GM12892 (cell line): ENCODE measurements around the gene ANXA9.

ENCODE experiments used
- DNase-seq: peaks from one replicate; pipeline ENCODE4 v3.0.0; 2011; ENCODE audit not compliant: insufficient read length
- FAIRE-seq: peaks from 2 replicates; lab custom pipeline; 2011; peaks lifted over from hg19 to GRCh38; lab: Jason Lieb, UNC
- POLR2A ChIP-seq: IDR thresholded peaks from 2 replicates; pipeline ENCODE4 v1.6.1; 2011; ENCODE audit warnings: low read depth, low read length, control low read depth
- POLR2AphosphoS5 ChIP-seq: IDR thresholded peaks from 2 replicates; pipeline ENCODE4 v1.6.1; 2011; ENCODE audit warnings: low read depth, low read length, control low read depth
- TAF1 ChIP-seq: IDR thresholded peaks from 2 replicates; pipeline ENCODE4 v1.6.1; 2011; ENCODE audit warnings: low read depth, mild to moderate bottlenecking, control low read depth, low read length, borderline replicate concordance

The ANXA9 gene

DNA sequence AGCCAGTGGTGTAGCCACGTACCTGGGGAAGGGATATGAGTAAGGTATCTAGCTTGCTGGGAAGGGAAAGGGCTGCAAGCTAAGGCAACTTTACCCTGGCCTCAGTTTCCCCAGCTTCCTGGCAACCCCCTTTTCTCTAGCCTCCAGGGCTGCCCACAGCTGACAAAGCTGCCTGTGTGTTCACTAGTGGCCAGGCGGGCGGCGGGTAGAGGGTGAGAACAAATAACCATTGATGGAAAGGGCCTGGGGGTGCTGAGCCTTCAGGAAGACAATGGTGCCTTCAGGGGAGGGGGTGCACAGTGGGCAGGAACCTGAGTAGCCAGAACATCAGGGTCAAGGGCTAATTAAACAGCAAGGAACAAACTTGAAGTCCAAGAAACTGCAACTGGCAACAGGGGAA is 13.6 kb upstream of the ANXA9 start:
- FAIRE-seq = no peak
- TF ChIP-seq POLR2AphosphoS5 = no peak
- TF ChIP-seq TAF1 = no peak
- no peak for TF ChIP-seq POLR2A
- DNase-seq = no peak

DNA sequence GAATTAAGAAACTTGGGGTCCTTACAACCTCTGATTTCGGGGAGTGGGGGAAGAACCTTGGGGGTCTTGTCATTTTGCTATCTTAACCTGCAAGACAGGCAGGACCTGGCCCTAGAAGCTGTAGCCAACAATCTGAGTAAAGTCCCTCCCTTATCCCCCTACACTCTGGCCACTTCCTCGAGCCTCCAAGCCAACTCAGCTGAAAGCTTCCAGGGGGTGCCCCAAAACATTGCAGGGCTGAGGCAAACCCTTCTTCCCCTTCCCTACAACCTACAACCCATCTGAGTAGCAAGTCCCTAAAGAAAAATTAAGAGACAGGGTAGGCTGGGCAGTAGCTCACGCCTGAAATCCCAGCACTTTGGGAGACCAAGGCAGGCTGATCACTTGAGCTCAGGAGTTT is 12.5 kb upstream of the ANXA9 start:
- FAIRE-seq = no peak
- TF ChIP-seq POLR2A = no peak
- no peak for TF ChIP-seq TAF1
- no peak for TF ChIP-seq POLR2AphosphoS5
- no peak for DNase-seq

DNA sequence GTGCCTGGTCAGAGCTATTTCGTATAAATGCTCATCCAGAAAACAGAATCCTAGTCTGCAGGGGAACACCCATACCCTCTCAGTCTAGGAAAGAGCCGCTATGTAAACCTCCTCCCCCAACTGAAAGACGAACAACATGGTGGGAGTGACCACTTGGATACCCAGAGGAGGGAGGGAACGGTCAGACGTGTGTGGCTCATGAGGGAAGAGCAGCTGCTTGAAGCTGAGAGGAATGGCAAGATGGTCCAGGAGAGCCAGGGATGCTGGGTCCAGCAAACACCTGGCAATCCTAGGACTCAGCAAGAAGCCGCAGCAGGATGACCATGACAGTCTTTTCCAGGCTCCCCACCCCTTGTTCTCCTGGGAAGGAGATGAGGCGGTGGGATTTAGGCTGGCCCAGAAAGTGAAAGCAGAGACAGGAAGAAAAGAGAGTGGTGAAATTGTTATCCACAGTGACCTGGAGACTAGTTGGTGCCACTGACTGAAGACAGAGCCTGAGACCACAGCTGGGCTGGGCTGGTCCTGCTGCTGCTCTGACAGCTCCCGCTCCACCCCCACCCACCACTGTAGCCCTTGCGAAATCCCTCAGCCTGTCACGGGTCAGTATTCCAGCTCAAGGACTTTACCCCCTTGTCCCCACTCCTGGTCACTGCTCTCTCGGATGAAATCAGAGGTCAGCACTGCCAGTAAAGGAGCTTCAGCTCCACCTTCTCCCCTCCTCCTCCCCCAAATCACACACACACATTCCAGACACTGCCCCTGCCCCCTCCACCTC is 11.1 kb upstream of the ANXA9 start:
- DNase-seq (no peak), FAIRE-seq (no peak)
- TF ChIP-seq TAF1 = no peak
- TF ChIP-seq POLR2AphosphoS5 = no peak
- no peak for TF ChIP-seq POLR2A

DNA sequence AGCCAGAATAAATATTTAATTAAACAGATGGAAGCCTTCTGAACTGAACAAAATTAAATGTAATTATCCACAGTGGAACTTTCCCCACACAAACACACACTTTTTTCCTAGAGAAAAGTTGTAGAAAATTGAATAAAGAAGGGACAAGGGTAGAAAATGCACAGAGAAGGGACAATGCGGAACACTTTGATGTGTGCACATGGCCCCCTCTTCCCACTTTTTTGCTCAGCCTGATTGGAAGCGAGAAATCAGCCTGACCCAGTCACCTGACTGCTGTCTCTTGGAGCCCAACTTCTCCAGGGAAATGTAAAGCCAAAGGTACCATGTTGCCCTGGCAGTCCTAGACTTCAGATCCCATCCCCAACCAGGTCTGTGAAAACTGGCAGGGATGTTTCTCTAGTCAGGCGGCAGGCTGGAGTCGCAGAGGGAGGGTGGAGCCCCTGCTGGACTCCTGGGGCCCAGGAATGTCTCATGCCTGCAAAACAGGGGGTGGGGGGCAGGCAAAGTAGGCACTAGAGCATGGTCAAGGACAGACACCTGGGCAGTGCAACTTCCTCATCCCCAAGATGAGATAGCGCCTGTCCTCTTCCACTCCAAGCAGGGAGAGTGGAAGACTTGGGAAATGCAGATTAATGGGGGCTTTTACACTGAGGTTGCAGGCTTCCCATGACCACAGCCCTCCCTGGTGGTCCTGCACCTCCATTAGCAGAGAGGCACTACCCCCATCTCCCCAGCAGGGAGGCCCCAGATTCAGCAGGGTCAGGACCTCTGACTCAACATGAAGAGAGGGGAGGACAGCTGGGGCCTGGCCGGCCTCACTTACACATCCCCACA is 10.3 kb upstream of the ANXA9 start:
- no peak for TF ChIP-seq POLR2A
- no peak for TF ChIP-seq POLR2AphosphoS5
- no peak for TF ChIP-seq TAF1
- no peak for FAIRE-seq
- no peak for DNase-seq

DNA sequence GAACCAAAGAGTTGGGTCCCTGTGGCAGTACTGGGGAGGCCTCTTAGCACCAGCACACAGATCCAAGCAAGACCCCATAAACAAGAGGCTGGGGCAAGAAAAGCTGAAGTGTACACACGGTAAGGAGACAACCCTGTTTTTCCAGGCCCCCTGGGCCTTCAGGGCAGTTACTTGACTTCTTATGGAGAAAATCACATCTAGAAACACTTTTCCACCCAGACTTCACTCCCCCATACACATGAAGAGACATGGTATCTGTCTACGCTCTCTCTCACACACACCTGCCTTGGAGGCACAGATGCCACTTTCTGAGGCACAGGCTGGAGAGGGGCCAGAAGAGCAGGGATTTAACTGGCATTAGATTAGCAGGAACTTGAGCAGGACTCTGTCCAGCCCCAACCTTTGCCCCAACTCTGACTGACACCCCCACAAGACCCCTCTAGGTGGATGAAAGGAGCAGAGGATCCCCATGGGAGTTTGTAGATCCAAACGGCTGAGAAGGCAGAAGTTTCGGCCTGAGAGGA is 9.6 kb upstream of the ANXA9 start:
- DNase-seq (no peak), FAIRE-seq (no peak)
- TF ChIP-seq POLR2AphosphoS5 (no peak), POLR2A (no peak)

DNA sequence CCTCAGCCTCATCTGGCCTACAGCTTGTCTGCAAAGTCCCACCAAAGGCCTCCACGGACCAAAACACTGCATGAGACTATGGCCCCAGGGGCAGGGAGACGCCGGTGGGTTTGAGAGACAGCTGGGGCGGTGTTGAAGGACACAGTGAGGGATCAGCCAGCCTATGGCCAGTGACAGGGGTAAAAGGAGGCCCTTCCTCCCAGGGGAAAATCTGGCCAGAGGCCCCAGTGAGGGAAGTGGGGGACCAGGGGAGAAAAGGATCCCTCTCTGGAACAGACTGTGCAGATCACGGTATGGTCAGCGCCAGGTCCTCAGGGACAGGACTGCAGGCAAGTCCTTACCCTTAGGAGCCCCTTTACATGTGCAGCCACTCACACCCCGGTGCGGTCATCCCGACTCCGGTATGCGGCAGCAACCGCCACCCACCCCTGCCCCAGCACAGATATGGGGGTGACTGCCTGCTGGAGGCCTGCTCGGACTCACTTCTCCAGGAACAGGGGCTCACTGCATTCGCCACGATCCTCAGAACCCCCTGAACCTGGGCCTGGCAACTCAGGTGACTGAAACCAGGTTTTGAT is 8.7 kb upstream of the ANXA9 start:
- no peak for TF ChIP-seq TAF1
- TF ChIP-seq POLR2A = no peak
- no peak for TF ChIP-seq POLR2AphosphoS5
- FAIRE-seq (no peak), DNase-seq (no peak)

DNA sequence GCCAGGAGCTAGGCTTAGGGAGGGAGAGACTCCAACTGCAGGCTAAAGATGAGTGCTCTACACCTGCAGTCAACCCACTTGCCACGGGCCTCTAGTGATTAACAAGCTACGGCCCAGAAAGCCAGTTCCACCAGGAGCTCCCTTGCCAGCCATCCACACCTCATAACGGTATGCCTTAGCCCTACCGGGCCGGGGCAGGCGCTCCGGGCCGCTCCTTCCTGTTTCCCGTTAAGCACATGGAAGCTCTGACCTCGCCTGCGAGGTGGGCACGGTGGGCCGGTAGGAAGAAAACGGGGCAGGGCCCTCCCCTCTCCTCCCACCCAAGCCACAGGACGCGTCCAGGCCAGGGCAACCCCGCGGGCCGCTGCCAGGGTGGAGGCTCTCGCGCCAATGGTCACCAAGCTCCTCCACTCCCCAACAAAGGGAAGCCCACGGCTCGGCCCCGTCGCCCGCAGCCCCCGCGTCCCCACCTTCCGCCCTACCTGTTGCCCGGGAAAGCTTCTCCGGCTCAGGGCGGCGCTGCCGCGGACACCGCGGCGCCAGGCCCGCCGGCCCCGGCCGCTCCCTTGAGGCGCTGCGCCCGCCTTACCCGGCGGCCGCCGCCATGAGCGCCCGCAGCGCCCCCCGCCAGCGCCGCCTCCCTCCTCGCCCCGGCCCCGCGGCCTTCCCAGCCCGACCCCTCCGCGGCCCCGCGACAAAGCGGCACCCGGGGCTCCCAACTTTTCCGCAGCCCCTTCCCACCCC is 8.1 kb upstream of the ANXA9 start:
- TF ChIP-seq POLR2AphosphoS5 (0 out of 2 replicates have a peak, but pooled peaks have one; percentile 30), TAF1 (no peak)
- FAIRE-seq (no peak), DNase-seq (peak; percentile 60)

DNA sequence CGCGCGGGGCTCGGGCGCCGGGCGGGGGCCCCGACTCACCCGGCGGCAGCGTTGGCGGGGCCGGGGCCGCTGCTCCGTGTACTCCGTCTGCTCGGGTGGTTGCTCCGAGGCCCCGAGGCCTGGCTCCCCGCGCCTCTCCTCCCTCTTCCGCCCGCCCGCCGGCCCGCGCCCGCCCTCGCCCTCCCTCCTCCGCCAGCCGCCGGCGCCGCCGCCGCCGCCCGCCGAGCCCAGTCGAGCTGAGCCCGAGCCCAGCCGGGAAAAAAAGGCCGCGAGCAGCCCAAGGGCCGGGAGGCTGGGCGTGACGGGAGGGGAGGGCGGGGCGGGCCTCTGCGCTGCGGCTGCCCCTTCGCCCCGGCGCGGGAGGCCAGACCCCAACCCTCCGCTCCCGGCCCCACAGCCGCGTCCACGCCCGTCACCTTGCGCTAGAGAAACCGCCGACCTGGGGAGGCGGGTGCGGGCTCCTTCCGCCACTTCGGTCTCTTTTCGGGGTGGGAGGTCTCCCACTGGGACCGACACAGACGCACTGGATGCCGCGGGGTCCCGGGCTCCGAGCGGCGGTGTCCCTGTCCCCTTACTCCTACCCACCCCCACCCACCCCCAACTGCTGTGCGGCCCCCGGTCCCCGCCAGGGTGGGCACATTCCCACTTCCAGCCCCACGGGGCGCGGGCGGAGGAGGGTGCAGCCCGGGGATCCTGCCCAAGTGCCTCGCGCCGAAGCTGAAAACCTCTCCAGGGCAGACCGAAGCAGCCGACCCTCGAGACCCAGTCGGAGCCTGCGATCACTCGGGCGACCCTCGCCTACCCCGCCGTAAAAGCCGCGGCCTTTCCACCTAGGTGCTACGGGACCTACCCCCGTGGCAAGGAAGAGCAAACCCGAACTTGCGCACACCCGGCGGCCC is 7.3 kb upstream of the ANXA9 start, which contains the start of gene CERS2:
Gene CERS2 (minus strand): TSS at position 256 of the 899 bp plus-strand sequence. CDS start 5,745 bp downstream, outside the sequence.
- FAIRE-seq = no peak
- TF ChIP-seq TAF1 = no peak
- no peak for TF ChIP-seq POLR2A
- TF ChIP-seq POLR2AphosphoS5 = no peak
- DNase-seq = peak; percentile 72

DNA sequence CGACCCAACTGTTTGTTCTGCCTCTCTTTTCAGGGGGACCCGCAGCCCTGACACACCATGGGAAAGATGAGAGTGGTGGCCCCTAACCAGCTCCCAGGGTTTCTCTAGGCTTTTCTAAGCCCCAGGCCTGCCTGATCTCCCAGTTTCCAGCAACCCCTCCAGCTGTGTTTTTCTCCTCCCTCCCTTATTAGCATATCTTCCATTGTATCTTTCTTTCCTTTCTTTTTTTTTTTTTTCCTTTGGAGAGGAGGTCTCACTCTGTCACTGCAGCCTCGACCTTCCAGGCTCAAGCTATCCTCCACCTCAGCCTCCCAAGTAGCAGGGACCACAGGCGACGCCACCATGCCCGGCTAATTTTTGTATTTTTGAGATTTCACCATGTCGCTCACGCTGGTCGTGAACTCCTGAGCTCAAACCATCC is 5.7 kb upstream of the ANXA9 start:
- FAIRE-seq = no peak
- TF ChIP-seq POLR2AphosphoS5 = no peak
- TF ChIP-seq TAF1 = no peak
- TF ChIP-seq POLR2A = no peak
- no peak for DNase-seq

DNA sequence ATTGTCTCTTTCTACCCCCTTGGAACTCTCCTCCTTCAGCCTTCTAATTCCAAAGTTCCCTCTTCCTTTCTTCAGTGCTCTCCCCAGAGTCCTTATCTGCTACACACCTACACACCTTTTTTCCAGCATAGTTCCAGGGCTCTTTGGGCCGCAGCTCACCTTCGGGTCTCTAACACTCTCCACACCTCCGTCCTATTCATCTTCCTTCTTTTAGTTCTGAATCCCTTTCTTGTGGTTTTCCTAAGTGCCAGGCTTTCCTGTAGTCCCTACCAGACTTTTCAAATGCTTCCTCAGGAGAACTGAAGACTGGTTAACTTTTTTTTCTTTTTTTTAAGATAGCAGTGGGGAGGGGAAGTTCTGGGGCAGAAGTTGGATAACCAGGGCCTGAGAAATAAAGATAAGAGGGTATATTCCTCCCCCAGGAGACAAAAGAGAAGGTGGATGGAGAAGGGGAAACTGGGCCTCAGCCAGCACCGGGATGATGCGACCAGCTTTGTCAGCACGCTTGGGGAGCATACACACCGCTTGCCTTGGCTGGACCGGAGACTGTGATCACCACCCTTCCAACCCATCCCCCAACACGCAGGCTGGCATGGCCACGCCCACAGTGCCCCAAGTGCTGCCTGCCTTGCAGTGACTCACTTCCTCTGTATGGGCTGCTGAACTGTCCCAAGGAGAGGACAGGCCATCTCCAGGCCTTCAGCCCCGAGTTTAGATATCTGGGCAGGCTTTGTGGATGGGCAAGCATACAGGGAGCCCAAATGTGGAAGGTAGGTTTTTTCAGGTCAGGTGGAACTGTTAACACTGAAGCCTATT is 5.0 kb upstream of the ANXA9 start:
- DNase-seq = no peak
- no peak for FAIRE-seq
- TF ChIP-seq POLR2AphosphoS5 = no peak
- TF ChIP-seq POLR2A = no peak
- no peak for TF ChIP-seq TAF1
